T-helper 2 cell treated with Interferon-gamma antibody and Interleukin-4, amounts not matched to agents 5 μg/mL and 100 μg/mL, for 36 hours (primary cell): Measurements from ENCODE around the gene PRDM16.

Experiments used
- DNase-seq: peaks from one replicate; pipeline ENCODE4 v3.0.0; 2021; ENCODE audit warnings: low spot score
- H3K27ac Mint-ChIP-seq: one replicate; pipeline ENCODE4 v1.8.0; 2021; ENCODE audit warnings: mild to moderate bottlenecking, mixed read lengths
- H3K27me3 Mint-ChIP-seq: one replicate; pipeline ENCODE4 v1.8.0; 2021; ENCODE audit warnings: low read depth, mixed read lengths
- H3K36me3 Mint-ChIP-seq: one replicate; pipeline ENCODE4 v1.8.0; 2021; ENCODE audit warnings: low read depth, mixed read lengths
- H3K4me1 Mint-ChIP-seq: one replicate; pipeline ENCODE4 v1.8.0; 2021; ENCODE audit warnings: low read depth, mixed read lengths
- H3K4me3 Mint-ChIP-seq: one replicate; pipeline ENCODE4 v1.8.0; 2022; ENCODE audit warnings: mild to moderate bottlenecking, moderate library complexity, mixed read lengths
- H3K9me3 Mint-ChIP-seq: one replicate; pipeline ENCODE4 v1.8.0; 2021; ENCODE audit warnings: mixed read lengths

PRDM16 gene

GRCh38 chr1:3097231-3097630, 28.2 kb downstream of the PRDM16 start:
- H3K27ac Mint-ChIP-seq: no peak overlapping the region
- H3K27me3 Mint-ChIP-seq: no peaks in the 10 kb centered on the region
- H3K4me3 Mint-ChIP-seq: no peak overlapping the region
- H3K36me3 Mint-ChIP-seq: no peaks in the 10 kb centered on the region
- no peak for DNase-seq
- H3K9me3 Mint-ChIP-seq: no peaks in the 10 kb centered on the region
- no peaks in the 10 kb centered on the region for H3K4me1 Mint-ChIP-seq

- Mint-ChIP-seq H3K9me3 (no peaks in the 10 kb centered on the region), H3K4me1 (no peaks in the 10 kb centered on the region), H3K36me3 (no peaks in the 10 kb centered on the region), H3K27ac (no peak overlapping the region), H3K27me3 (no peaks in the 10 kb centered on the region), H3K4me3 (no peak overlapping the region)
- DNase-seq: no peak
These were observed 28.9 kb downstream of the PRDM16 start for GRCh38 chr1:3097861-3098260.

- DNase-seq: no peak
- no peaks in the 10 kb centered on the region for H3K36me3 Mint-ChIP-seq
- no peaks in the 10 kb centered on the region for H3K9me3 Mint-ChIP-seq
These were observed 30.9 kb downstream of the PRDM16 start for GRCh38 chr1:3099861-3100260.

GRCh38 chr1:3101124-3101939, 32.3 kb downstream of the PRDM16 start:
- Mint-ChIP-seq H3K27me3 (no peaks in the 10 kb centered on the region), H3K4me1 (no peaks in the 10 kb centered on the region), H3K27ac (no peak overlapping the region), H3K4me3 (no peak overlapping the region), H3K9me3 (no peaks in the 10 kb centered on the region), H3K36me3 (no peaks in the 10 kb centered on the region)
- DNase-seq: no peak

More at GRCh38 chr1:3099861-3100260, 30.9 kb downstream of the PRDM16 start:
- H3K4me1 Mint-ChIP-seq: no peaks in the 10 kb centered on the region
- no peak overlapping the region for H3K27ac Mint-ChIP-seq
- no peak overlapping the region for H3K4me3 Mint-ChIP-seq
- no peaks in the 10 kb centered on the region for H3K27me3 Mint-ChIP-seq

- Mint-ChIP-seq H3K27ac (no peak overlapping the region), H3K9me3 (no peaks in the 10 kb centered on the region), H3K27me3 (no peaks in the 10 kb centered on the region), H3K36me3 (no peaks in the 10 kb centered on the region), H3K4me3 (no peak overlapping the region), H3K4me1 (no peaks in the 10 kb centered on the region)
- DNase-seq: no peak
These were observed 33.6 kb downstream of the PRDM16 start for GRCh38 chr1:3102641-3103040.

GRCh38 chr1:3103967-3104677, 35.1 kb downstream of the PRDM16 start:
- no peak overlapping the region for H3K4me3 Mint-ChIP-seq
- H3K36me3 Mint-ChIP-seq: no peaks in the 10 kb centered on the region
- no peaks in the 10 kb centered on the region for H3K9me3 Mint-ChIP-seq
- no peaks in the 10 kb centered on the region for H3K4me1 Mint-ChIP-seq
- H3K27me3 Mint-ChIP-seq: no peaks in the 10 kb centered on the region
- DNase-seq: no peak
- no peak overlapping the region for H3K27ac Mint-ChIP-seq

- H3K9me3 Mint-ChIP-seq: no peaks in the 10 kb centered on the region
- H3K27ac Mint-ChIP-seq: no peak overlapping the region
- H3K4me3 Mint-ChIP-seq: no peak overlapping the region
- DNase-seq: no peak
- no peaks in the 10 kb centered on the region for H3K4me1 Mint-ChIP-seq
- no peaks in the 10 kb centered on the region for H3K36me3 Mint-ChIP-seq
- no peaks in the 10 kb centered on the region for H3K27me3 Mint-ChIP-seq
These were observed 36.3 kb downstream of the PRDM16 start for GRCh38 chr1:3105167-3105863.

GRCh38 chr1:3106216-3106615, 37.2 kb downstream of the PRDM16 start:
- H3K9me3 Mint-ChIP-seq: no peaks in the 10 kb centered on the region
- no peaks in the 10 kb centered on the region for H3K36me3 Mint-ChIP-seq
- no peak overlapping the region for H3K4me3 Mint-ChIP-seq
- no peak for DNase-seq
- H3K27me3 Mint-ChIP-seq: no peaks in the 10 kb centered on the region
- H3K27ac Mint-ChIP-seq: no peak overlapping the region
- H3K4me1 Mint-ChIP-seq: no peaks in the 10 kb centered on the region

GRCh38 chr1:3107201-3107600, 38.2 kb downstream of the PRDM16 start:
- Mint-ChIP-seq H3K4me3 (no peak overlapping the region), H3K36me3 (no peaks in the 10 kb centered on the region), H3K27ac (no peak overlapping the region), H3K9me3 (no peaks in the 10 kb centered on the region), H3K4me1 (no peaks in the 10 kb centered on the region), H3K27me3 (no peaks in the 10 kb centered on the region)
- DNase-seq: no peak

GRCh38 chr1:3109355-3109754, 40.4 kb downstream of the PRDM16 start:
- Mint-ChIP-seq H3K27ac (no peak overlapping the region), H3K27me3 (no peaks in the 10 kb centered on the region), H3K36me3 (no peaks in the 10 kb centered on the region), H3K9me3 (no peaks in the 10 kb centered on the region), H3K4me1 (no peaks in the 10 kb centered on the region), H3K4me3 (no peak overlapping the region)
- DNase-seq: no peak

GRCh38 chr1:3111348-3112021, 42.5 kb downstream of the PRDM16 start:
- no peaks in the 10 kb centered on the region for H3K36me3 Mint-ChIP-seq
- H3K27ac Mint-ChIP-seq: no peak overlapping the region
- no peaks in the 10 kb centered on the region for H3K27me3 Mint-ChIP-seq
- DNase-seq: no peak
- H3K9me3 Mint-ChIP-seq: no peaks in the 10 kb centered on the region
- H3K4me1 Mint-ChIP-seq: no peaks in the 10 kb centered on the region
- H3K4me3 Mint-ChIP-seq: no peak overlapping the region

GRCh38 chr1:3112526-3112925, 43.5 kb downstream of the PRDM16 start:
- H3K4me3 Mint-ChIP-seq: no peak overlapping the region
- H3K36me3 Mint-ChIP-seq: no peaks in the 10 kb centered on the region
- no peak overlapping the region for H3K27ac Mint-ChIP-seq
- H3K4me1 Mint-ChIP-seq: no peaks in the 10 kb centered on the region
- no peaks in the 10 kb centered on the region for H3K27me3 Mint-ChIP-seq
- DNase-seq: no peak
- no peaks in the 10 kb centered on the region for H3K9me3 Mint-ChIP-seq

- Mint-ChIP-seq H3K4me1 (no peaks in the 10 kb centered on the region), H3K4me3 (no peak overlapping the region), H3K27me3 (no peaks in the 10 kb centered on the region), H3K9me3 (no peaks in the 10 kb centered on the region), H3K36me3 (no peaks in the 10 kb centered on the region), H3K27ac (no peak overlapping the region)
- no peak for DNase-seq
These were observed 44.2 kb downstream of the PRDM16 start for GRCh38 chr1:3113047-3113740.
